ENCODE data around the gene CNOT4. TPM values are rescaled to one million over a fixed set of nuclear protein-coding genes. Genes with fewer than 3 reads are reported as not detected.

CNOT4 gene
- total RNA-seq, 1 donor from 2014 or later, result 32.1 TPM

- no peak overlapping the region for H3K27ac Mint-ChIP-seq
- no peaks in the 10 kb centered on the region for H3K9me3 Mint-ChIP-seq
- TF ChIP-seq, protein P1, sequence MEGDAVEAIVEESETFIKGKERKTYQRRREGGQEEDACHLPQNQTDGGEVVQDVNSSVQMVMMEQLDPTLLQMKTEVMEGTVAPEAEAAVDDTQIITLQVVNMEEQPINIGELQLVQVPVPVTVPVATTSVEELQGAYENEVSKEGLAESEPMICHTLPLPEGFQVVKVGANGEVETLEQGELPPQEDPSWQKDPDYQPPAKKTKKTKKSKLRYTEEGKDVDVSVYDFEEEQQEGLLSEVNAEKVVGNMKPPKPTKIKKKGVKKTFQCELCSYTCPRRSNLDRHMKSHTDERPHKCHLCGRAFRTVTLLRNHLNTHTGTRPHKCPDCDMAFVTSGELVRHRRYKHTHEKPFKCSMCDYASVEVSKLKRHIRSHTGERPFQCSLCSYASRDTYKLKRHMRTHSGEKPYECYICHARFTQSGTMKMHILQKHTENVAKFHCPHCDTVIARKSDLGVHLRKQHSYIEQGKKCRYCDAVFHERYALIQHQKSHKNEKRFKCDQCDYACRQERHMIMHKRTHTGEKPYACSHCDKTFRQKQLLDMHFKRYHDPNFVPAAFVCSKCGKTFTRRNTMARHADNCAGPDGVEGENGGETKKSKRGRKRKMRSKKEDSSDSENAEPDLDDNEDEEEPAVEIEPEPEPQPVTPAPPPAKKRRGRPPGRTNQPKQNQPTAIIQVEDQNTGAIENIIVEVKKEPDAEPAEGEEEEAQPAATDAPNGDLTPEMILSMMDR (conservative IDR thresholded peaks at IDR 0.05), result no peak
- H3K4me3 Mint-ChIP-seq, result no peak overlapping the region
- H3K4me1 Mint-ChIP-seq (ENCODE audit: unreplicated experiment), result no peaks in the 10 kb centered on the region
- H3K27me3 Mint-ChIP-seq, result peaks cover 7% of the 10 kb centered on the region
- no peaks in the 10 kb centered on the region for H3K36me3 Mint-ChIP-seq
- no peak for DNase-seq (ENCODE audit: extremely low spot score, unreplicated experiment)
Measured at GRCh38 chr7:135552148-135552547, 42.2 kb upstream of the CNOT4 start.

DNA sequence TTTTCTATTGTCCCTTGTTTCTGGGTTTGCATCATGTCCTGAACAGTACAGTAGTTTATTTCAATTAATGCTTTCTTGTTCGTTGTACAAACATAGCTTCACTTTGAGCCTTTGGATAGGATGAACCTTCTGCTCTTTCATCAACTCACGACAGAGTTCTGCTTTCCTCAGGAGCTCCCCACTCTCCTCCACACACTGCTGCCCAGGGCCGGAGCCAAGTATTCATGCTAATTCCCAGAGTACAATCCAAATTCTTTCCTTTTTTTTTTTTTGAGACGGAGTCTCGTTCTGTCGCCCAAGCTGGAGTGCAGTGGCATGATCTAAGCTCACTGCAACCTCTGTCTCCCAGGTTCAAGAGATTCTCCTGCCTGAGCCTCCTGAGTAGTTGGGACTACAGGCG lies 40.3 kb upstream of the CNOT4 start:
- TF ChIP-seq, protein P1 (conservative IDR thresholded peaks at IDR 0.05), result no peak
- Mint-ChIP-seq H3K9me3 (no peaks in the 10 kb centered on the region), H3K27ac (no peak overlapping the region), H3K4me1 (ENCODE audit: unreplicated experiment) (no peaks in the 10 kb centered on the region), H3K36me3 (no peaks in the 10 kb centered on the region), H3K4me3 (no peak overlapping the region), H3K27me3 (peaks cover 7% of the 10 kb centered on the region)
- no peak for DNase-seq (ENCODE audit: extremely low spot score, unreplicated experiment)

- no peak overlapping the region for H3K4me3 Mint-ChIP-seq
- no peaks in the 10 kb centered on the region for H3K27me3 Mint-ChIP-seq
- no peak overlapping the region for H3K27ac Mint-ChIP-seq
- H3K9me3 Mint-ChIP-seq, result peaks cover 2% of the 10 kb centered on the region
- H3K4me1 Mint-ChIP-seq (ENCODE audit: unreplicated experiment), result no peaks in the 10 kb centered on the region
- H3K36me3 Mint-ChIP-seq, result no peaks in the 10 kb centered on the region
- TF ChIP-seq, protein P1 (conservative IDR thresholded peaks at IDR 0.05), result no peak
- DNase-seq (ENCODE audit: extremely low spot score, unreplicated experiment), result no peak
Measured at GRCh38 chr7:135541029-135541428, 31.1 kb upstream of the CNOT4 start.

- Mint-ChIP-seq H3K27me3 (no peaks in the 10 kb centered on the region), H3K27ac (no peak overlapping the region), H3K36me3 (no peaks in the 10 kb centered on the region), H3K9me3 (peaks cover 3% of the 10 kb centered on the region), H3K4me3 (no peak overlapping the region), H3K4me1 (ENCODE audit: unreplicated experiment) (no peaks in the 10 kb centered on the region)
- TF ChIP-seq, protein P1 (conservative IDR thresholded peaks at IDR 0.05), result no peak
- DNase-seq (ENCODE audit: extremely low spot score, unreplicated experiment), result no peak
Measured at GRCh38 chr7:135539629-135540028, 29.7 kb upstream of the CNOT4 start.

DNA sequence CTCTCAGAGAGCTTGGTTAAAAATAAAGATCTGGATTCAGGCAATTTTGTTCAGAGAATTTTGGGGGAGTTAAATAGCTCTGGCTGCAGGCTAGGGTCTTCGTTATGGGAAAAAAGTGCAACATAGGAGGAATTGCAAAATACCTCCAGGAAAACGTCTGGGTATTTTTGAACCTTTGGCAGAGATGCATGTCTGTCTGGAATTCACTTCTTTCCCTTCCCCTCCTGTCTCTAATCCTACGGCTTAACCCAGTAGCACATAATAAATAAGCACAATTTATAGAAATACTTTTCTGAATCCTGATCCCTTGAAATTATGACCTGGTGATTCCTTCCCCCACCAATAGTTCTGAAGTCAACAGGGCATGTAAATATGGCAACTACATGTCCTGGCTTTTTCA lies 28.5 kb upstream of the CNOT4 start:
- no peak for DNase-seq (ENCODE audit: extremely low spot score, unreplicated experiment)
- TF ChIP-seq, protein P1 (conservative IDR thresholded peaks at IDR 0.05), result no peak
- H3K4me1 Mint-ChIP-seq (ENCODE audit: unreplicated experiment), result no peaks in the 10 kb centered on the region
- H3K27me3 Mint-ChIP-seq, result no peaks in the 10 kb centered on the region
- no peaks in the 10 kb centered on the region for H3K36me3 Mint-ChIP-seq
- H3K4me3 Mint-ChIP-seq, result no peak overlapping the region
- no peak overlapping the region for H3K27ac Mint-ChIP-seq
- H3K9me3 Mint-ChIP-seq, result peaks cover 3% of the 10 kb centered on the region

GRCh38 chr7:135537905-135538304 lies 28.0 kb upstream of the CNOT4 start:
- no peak overlapping the region for H3K27ac Mint-ChIP-seq
- no peaks in the 10 kb centered on the region for H3K27me3 Mint-ChIP-seq
- DNase-seq (ENCODE audit: extremely low spot score, unreplicated experiment), result no peak
- H3K4me1 Mint-ChIP-seq (ENCODE audit: unreplicated experiment), result no peaks in the 10 kb centered on the region
- H3K36me3 Mint-ChIP-seq, result no peaks in the 10 kb centered on the region
- no peak overlapping the region for H3K4me3 Mint-ChIP-seq
- peaks cover 3% of the 10 kb centered on the region for H3K9me3 Mint-ChIP-seq
- TF ChIP-seq, protein P1 (conservative IDR thresholded peaks at IDR 0.05), result no peak

All from type B pancreatic cell (in vitro differentiated cells).